GM19193 (cell line): ENCODE results near the gene INSR.

Experiments used
- POLR2A ChIP-seq: IDR thresholded peaks from 4 replicates; pipeline ENCODE4 v1.6.1; 2011; ENCODE audit not compliant: insufficient read depth, insufficient read length; ENCODE audit errors: extremely low read depth

Gene INSR

DNA sequence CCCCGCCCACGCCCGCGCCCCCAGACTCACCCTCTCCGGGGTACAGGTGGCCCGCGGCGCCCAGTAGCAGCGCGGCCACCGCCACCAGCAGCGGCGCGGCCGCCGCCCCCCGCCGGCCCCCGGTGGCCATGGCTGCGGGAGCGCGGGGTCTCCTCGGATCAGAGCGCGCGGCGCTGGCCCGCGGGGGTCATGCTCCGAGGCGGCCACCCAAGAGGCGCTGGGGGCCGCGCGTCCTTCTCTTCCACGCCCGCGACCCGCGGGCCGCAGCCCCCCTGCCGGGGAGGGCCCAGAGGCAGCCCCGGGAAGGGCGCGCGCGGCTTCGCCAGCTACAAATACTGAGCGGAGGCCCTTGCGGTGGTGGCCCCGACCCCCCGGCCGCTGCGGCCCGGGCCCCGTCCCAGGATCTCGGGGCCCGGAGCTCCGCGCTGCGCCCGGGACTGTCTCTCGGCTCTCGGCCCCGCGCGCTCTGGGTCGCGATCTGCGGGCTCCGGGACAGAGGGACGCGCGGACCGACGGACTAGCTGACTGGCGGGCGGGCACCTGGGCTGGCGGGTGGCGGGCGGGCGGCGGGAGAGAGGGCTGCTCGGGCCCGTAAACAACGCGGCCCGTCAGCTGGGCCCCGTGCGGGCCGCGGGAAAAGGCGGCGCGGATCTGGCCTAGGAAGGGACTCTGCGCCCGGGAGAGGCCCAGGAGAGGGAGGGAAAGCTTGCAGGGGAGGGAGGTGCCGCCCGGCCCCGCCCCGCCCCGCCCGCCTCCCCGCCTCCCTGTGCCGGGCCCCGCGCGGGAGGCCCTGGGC is at the start of gene INSR:
Gene INSR, minus strand, starts transcription at position 653 of the 796 bp plus-strand sequence. Its CDS starts 523 bp downstream, at position 130.
- TF ChIP-seq POLR2A = no peak

DNA sequence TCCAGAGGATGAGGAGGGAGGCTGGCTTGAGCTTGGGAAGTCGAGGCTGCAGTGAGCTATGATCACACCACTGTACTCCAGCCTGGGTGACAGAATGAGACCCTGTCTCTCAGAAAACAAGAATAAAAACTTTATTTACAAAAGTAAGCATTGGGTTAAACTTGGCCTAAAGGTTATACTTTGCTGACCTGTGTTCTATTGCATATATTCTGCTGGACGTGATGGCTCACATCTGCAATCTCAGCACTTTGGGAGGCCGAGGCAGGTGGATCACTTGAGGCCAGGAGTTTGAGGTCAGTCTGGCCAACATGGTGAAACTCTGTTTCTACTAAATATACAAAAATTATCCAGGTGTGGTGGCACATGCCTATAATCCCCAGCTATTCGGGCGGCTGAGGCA is 47.9 kb upstream of the INSR start:
- TF ChIP-seq POLR2A = no peak

DNA sequence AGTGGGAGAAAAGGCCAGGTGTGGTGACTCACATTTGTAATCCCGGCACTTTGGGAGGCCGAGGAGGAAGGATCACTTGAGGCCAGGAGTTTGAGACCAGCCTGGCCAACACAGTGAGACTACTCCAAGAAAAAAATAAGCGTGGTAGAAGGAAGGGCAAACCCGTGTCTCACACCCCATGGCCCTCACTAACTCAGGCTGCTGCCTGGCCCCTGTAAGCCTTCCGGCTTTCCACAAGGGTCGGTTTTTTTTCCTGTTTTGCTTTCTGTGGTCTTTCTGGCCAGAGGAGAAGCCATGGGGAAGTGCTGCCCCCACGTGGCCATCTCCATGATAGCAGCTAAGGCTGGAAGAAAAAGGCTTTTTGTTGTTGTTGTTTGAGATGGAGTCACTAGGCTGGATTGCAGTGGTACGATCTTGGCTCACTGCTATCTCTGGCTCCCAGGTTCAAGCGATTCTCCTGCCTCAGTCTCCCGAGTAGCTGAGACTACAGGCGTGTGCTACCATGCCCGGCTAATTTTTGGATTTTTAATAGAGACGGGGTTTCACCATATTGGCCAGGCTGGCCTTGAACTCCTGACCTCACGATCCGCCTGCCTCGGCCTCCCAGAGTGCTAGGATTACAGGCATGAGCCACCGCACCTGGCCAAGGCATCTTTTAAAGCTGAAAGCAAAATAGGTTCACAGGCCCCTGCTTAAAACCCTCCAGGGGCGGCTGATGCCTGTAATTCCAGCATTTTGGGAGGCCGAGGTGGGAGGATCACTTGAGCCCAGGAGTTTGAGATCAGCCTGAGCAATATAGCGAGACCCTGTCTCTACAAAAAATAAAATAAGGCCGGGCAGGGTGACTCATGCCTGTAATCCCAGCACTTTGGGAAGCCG is 47.0 kb upstream of the INSR start:
- TF ChIP-seq POLR2A = no peak

DNA sequence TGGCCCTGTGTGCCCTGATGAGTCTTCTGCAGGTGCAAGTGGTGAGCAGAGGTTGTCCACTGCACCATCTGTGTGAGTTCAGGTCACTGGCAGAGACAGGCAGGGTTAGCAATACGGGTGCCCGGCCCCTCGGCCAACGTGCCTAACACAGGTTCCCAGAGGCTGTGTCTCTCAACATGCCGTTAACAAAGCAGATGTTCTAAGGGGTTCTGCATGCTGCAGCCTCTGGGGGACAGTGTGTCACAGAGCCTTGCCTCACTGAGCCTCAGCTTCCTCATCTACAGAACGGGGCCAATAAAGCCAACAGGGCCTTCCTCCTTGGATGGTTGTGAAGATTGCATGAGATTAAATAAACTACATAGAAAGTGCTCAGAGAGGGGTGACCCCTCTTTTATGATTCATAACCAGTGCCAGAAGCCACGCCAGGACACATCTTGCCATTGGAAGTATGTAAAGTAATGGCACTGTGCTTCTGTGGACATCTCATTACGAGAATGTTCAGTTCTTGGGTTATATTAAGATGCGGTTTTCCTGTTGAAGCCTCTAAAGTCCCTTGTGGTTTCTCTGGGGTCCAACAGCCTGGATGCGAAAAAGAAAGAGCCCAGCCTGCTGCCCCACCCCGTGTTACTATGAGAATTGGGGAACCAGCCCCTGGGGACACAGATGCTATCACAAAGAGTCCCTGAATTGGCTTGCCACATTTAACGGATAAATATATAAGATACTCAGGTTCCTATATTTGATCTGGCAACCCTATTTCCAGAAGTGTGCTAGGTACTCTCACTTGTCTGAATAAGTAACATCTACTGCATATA is 43.4 kb upstream of the INSR start:
- TF ChIP-seq POLR2A = peak; percentile 46

DNA sequence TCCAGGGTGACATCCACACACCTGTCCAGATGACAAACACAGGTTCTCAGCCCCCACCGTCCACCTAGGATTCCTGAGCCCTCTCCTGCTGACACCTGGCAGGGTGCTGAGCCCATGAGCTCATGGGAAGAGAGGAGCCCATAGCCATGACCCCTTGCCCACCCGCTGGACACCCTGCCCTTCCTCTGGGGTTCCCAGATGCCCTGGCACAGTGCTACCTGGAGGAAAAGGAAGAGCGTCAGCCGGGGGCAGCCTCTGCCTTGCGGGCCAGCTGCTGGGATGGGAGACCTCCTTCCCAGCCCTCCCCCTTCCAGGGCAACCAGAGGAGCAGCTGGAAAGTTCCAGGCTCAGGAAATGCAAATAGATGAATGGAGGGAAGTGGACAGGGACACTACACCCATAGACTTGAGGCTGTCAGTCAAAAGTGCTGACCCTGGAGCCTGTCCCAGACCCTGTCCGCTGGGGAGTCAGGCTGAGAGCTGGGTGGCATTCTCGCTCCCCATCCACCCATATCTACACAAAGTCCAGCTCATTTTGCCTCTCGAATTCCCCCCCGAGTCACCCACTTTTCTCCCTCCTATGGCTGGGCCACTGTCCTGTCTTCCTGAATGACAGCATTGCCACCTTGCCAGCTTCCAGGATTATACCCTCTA is 42.2 kb upstream of the INSR start:
- TF ChIP-seq POLR2A = no peak

DNA sequence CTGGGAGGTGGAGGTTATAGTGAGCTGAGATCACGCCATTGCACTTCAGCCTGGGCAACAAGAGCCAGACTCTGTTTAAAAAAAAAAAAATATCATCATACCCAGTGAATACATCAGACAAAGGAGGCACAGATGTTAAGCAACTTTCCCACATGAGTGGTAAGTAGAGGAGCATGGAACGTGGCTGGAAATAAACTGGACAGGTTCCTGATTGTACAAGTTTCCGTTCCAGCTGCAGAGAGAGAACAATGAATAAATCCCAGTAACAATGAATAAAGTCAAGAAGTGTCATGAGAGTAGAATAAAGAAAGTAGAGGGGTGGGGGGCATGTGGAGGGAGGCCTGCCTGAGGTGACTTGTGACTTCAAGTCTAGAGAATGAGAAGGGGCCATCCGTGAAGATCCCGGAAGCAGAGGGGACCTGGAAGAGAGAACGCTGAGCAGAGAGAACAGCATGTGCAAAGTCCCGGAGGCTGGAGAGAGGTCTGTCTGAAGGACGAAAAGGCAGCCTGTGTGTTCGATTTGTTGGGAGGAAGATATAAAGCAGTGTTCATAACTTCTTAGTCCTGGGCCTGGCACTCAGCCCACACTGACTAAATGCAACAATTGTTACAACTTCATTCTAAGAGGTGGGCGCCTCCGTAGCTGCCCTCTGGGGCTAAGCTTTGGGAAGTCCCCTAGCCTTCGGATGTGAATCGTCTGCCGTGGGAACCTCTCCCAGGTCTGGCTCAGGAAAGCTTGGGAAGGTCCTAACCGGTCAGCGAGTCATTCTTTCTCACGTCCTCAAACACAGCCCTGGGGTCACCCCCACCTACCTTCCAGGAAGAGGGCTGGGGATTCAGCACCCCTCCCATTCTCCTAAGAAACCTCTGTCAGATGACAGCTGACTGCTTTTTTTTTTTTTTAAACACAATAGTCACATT is 39.2 kb upstream of the INSR start:
- TF ChIP-seq POLR2A = no peak

DNA sequence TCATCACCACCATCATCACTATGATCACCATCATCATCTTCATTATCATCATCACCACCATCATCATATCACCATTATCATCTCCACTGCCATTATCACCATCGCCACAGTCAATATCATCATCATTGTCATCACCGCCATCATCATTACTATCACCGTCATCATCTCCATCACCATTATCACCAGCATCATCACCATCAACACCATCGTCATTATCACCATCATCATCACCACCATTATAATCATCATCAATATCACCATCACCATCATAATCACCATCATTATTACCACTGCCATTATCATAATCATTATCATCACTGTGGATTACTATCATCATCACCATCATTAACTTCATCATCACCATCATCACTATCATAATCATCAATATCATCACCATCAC is 37.2 kb upstream of the INSR start:
- TF ChIP-seq POLR2A = no peak

DNA sequence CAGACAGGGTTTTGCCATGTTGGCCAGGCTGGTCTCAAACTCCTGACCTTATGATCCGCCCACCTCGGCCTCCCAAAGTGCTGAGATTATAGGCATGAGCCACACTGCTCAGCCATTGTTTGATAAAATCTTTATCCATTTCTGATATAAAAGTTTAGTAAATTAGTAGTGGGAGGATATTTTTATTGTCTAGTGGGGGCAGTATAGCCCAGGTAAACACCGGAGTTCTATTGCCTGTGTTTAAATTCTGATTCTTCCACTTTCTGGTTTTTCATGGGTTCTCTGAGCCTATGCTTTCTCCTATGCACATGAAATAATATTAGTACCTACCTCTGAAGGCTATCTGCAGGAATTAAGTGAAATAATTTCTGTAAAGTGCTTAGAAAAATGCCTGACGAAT is 34.4 kb upstream of the INSR start:
- TF ChIP-seq POLR2A = no peak

DNA sequence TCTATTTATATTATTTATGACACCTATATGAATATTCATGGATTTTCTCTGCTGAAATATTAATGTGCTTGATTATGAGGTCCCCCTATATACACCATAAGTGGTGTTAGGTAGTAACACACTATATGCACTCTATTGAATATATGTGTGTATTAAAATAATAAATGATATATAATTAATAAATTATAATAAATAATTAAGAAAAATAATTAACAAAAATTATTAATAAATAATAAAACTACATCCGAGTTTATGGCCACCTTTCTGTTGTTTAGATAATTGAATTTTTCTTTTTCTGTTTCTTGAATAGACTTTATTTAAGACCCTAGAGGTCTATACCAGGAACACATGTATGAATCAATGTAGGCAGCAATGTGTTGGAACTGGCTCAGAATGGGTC is 33.6 kb upstream of the INSR start:
- no peak for TF ChIP-seq POLR2A

DNA sequence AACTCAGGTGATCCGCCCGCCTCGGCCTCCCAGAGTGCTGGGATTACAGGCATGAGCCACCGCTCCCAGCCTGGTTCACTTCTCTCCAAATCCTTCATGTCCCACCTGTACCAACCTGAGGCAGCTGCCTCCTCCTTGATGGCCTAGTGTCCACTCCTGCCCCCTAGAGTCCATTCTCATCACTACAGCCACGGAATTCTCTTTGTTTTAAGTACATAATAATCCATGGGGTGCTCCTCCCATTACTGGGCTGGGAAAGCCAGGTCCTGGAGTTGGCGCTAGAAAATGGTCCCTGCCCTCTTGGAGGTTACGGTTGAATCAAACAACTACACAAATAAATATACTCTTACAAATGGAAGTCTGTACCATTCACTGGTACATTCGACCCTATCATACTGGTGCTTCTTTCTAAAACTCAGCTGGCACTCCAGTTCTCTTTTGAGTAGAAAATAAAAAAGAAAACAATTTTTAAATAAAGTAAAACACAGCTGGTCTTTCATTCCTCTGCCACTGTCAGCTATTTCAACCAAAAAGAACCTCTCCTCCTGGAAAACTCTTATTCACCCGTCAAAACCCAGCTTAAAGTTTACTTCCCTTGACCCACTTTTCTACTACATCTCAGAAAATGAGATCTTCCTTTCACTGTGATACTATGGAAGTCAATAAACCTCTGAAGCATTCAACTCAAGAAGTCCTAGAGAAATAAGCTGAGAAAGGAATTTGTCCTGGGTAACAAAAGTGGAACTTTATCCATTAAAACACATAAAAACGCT is 32.1 kb upstream of the INSR start:
- no peak for TF ChIP-seq POLR2A

DNA sequence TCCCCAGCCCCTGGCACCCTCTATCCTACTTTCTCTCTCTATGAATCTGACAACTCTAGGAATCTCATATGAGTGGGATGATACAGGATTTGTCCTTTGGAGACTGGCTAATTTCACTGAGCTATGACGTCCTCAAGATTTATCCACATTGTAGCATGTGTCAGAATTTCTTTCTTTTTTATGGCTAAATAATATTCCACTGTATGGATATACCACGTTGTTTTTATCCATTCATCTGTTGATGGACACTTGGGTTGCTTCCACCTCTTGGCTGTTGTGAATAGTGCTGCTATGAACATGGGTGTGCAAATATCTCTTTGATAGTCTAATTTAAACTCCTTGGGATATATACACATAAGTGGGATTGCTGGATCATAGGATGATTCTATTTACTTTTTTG is 24.0 kb upstream of the INSR start:
- TF ChIP-seq POLR2A = no peak

DNA sequence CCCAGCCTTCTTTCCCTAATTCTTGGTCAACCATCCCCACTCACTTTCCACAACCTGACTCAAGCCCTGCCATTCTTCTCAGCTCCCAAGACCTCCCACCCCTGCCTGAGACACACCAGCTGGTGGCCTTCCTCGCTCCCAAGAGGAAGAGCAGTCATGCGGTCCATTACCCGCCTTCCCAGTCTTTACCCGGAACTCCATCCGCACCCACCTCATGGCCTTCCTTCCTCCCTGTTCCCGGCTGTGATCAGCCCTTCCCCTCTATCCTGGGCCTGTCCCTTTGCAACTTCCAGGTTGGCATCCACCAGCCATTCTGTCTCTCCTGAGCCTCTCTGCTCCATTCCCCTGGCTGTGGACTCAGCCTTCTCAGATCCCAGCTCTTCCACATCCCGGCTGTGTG is 18.6 kb upstream of the INSR start:
- no peak for TF ChIP-seq POLR2A

DNA sequence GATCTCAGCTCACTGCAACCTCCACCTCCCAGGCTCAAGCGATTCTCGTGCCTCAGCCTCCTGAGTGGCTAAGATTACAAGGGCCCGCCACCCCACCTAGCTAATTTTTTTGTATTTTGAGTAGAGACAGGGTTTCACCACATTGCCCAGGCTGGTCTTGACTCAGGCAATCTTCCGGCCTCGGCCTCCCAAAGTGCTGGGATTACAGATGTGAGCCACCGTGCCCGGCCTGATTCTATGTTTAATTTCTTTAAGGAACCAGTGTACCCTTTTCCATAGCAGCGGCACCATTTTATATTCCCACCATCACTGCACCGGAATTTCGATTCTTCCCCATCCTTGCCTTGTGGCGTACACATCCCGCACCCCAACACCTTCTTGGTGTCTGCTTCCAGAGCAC is 17.7 kb upstream of the INSR start:
- no peak for TF ChIP-seq POLR2A

DNA sequence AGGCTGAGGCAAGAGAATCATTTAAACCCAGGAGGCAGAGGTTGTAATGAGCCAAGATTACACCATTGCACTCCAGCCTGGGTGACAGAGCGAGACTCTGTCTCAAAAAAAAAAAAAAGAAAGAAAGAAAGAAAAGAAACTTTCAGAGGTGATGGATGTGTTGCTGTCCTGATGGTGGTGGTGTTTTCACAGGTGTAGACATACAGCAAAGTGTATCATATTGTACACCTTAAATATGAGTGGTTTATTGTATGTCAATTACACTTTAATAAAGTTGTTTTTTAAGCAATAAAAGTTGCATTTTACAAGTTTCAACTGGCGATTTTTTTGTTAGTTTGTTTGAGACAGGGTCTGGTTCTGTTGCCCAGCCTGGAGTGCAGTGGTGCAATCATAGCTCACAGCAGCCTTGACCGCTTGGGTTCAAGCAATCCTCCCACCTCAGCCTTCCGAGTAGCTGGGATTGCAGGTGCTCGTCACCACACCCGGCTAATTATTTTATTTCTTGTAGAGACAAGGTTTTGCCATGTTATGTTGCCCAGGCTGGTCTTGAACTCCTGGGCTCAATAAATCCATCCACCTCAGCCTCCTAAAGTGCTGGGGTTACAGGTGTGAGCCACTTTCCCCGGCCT is 13.5 kb upstream of the INSR start:
- no peak for TF ChIP-seq POLR2A
